ENCODE measurements around the gene PUS1. TPM values are rescaled to one million over a fixed set of nuclear protein-coding genes. Genes with fewer than 3 reads are reported as not detected.

The PUS1 gene

GRCh38 chr12:131991816-131992430, 62.8 kb downstream of the PUS1 start:
- Histone ChIP-seq H2BK15ac (ENCODE audit: low read depth, poor library complexity, severe bottlenecking) (no peak overlapping the region), H3K23ac (ENCODE audit: low read length in 2 of 2) (no peak overlapping the region), H3K4me2 (ENCODE audit: low read length, poor library complexity, severe bottlenecking) (peak overlapping the region; percentile 41), H2AFZ (ENCODE audit: low read depth, low read length) (no peak overlapping the region), H2AK5ac (ENCODE audit: low read length, severe bottlenecking) (peak overlapping the region; percentile 55), H3K18ac (ENCODE audit: low read depth in 1 of 2, low read length in 2 of 2) (no peak overlapping the region), H3K9ac (ENCODE audit: low read length) (no peak overlapping the region), H3K27me3 (ENCODE audit: control insufficient read depth in 1 of 2, insufficient read depth in 1 of 2, low read length in 2 of 2) (no peaks in the 10 kb centered on the region), H3K4ac (ENCODE audit: low read depth in 1 of 2, low read length in 2 of 2) (no peak overlapping the region), H4K91ac (ENCODE audit: low read length) (no peak overlapping the region), H2BK5ac (ENCODE audit: low read depth, low read length, poor library complexity, severe bottlenecking) (no peak overlapping the region), H4K8ac (ENCODE audit: low read length) (no peak overlapping the region), H3K4me1 (ENCODE audit: control insufficient read depth, insufficient read depth, low read depth, low read length) (peaks cover 44% of the 10 kb centered on the region), H3K4me3 (ENCODE audit: insufficient read depth in 1 of 2, low read depth in 1 of 2, low read length in 2 of 2) (no peak overlapping the region), H3K36me3 (ENCODE audit: control insufficient read depth in 1 of 2, insufficient read depth in 2 of 2, low read depth in 1 of 2, low read length in 2 of 2) (peaks cover 43 to 93% of the 10 kb centered on the region in 2 experiments), H2BK12ac (ENCODE audit: low read length in 2 of 2) (no peak overlapping the region), H3K79me1 (replicated peaks; ENCODE audit: low read length, poor library complexity, severe bottlenecking) (peaks cover 21% of the 10 kb centered on the region), H3K27ac (ENCODE audit: low read length, poor library complexity, severe bottlenecking) (peak overlapping the region; percentile 99), H3K9me3 (ENCODE audit: control insufficient read depth, low read length) (no peaks in the 10 kb centered on the region), H2BK120ac (ENCODE audit: low read depth, low read length) (no peak overlapping the region), H3K14ac (ENCODE audit: low read length in 2 of 2) (no peak overlapping the region)
- DNase-seq: peak; percentile 22
- WGBS: 77% methylated on average over 8 of the region's 11 CpGs

DNA sequence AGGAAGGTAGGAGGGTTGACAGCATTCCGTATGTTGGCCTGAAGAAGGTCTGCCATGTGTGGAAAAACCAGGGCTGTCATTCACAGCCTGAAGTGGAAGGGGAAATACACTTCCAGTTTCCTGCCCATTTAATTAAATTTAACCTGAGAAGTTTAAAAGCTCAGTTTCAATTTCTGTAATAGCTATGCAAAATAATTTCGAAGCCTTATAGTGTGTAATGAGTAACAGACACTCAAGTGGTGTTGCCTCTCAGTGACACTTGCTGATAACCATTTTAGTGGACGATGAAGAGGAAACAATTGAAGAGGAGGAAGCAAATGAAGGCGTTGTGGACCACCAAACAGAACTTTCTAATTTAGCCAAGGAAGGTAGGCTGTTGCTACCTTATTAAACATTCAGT, 65.5 kb downstream of the PUS1 start:
- no peak overlapping the region for H3K4me3 ChIP-seq (ENCODE audit: insufficient read depth in 1 of 2, low read depth in 1 of 2, low read length in 2 of 2)
- H3K18ac ChIP-seq (ENCODE audit: low read depth in 1 of 2, low read length in 2 of 2): no peak overlapping the region
- H3K27me3 ChIP-seq (ENCODE audit: control insufficient read depth in 1 of 2, insufficient read depth in 1 of 2, low read length in 2 of 2): no peaks in the 10 kb centered on the region
- H3K36me3 ChIP-seq (ENCODE audit: control insufficient read depth in 1 of 2, insufficient read depth in 2 of 2, low read depth in 1 of 2, low read length in 2 of 2): peaks cover 35 to 77% of the 10 kb centered on the region in 2 experiments
- no peak for DNase-seq
- H2BK12ac ChIP-seq (ENCODE audit: low read length in 2 of 2): no peak overlapping the region
- no peak overlapping the region for H3K4ac ChIP-seq (ENCODE audit: low read depth in 1 of 2, low read length in 2 of 2)
- H3K79me1 ChIP-seq (replicated peaks; ENCODE audit: low read length, poor library complexity, severe bottlenecking): peaks cover 22% of the 10 kb centered on the region
- no peak overlapping the region for H4K8ac ChIP-seq (ENCODE audit: low read length)
- H3K9ac ChIP-seq (ENCODE audit: low read length): no peak overlapping the region
- no peak overlapping the region for H2BK120ac ChIP-seq (ENCODE audit: low read depth, low read length)
- no peak overlapping the region for H2BK5ac ChIP-seq (ENCODE audit: low read depth, low read length, poor library complexity, severe bottlenecking)
- no peak overlapping the region for H3K27ac ChIP-seq (ENCODE audit: low read length, poor library complexity, severe bottlenecking)
- H2AFZ ChIP-seq (ENCODE audit: low read depth, low read length): no peak overlapping the region
- no peak overlapping the region for H3K23ac ChIP-seq (ENCODE audit: low read length in 2 of 2)
- no peak overlapping the region for H4K91ac ChIP-seq (ENCODE audit: low read length)
- no peak overlapping the region for H2AK5ac ChIP-seq (ENCODE audit: low read length, severe bottlenecking)
- no peak overlapping the region for H3K14ac ChIP-seq (ENCODE audit: low read length in 2 of 2)
- no peak overlapping the region for H3K4me2 ChIP-seq (ENCODE audit: low read length, poor library complexity, severe bottlenecking)
- 100% methylated on average over 2 of the region's 4 CpGs for WGBS
- H2BK15ac ChIP-seq (ENCODE audit: low read depth, poor library complexity, severe bottlenecking): no peak overlapping the region
- H3K4me1 ChIP-seq (ENCODE audit: control insufficient read depth, insufficient read depth, low read depth, low read length): peaks cover 26% of the 10 kb centered on the region
- H3K9me3 ChIP-seq (ENCODE audit: control insufficient read depth, low read length): no peaks in the 10 kb centered on the region

Small RNAs within 50 kb of the gene (small RNA-seq; reads per million reads assigned to genes)
- gene AC131009.3 (ENCODE audit: low read depth): not detected

Measured in mesenchymal stem cell (in vitro differentiated cells and primary cell).